GM10266 (cell line): Measurements from ENCODE around the gene E2F8.

Experiments
- DNase-seq: peaks from one replicate; pipeline ENCODE4 v3.0.0; 2012; ENCODE audit errors: extremely low spot score
- TF ChIP-seq, protein P1 (sequence below): IDR thresholded peaks from 2 replicates; pipeline ENCODE4 v1.5.1; 2012; ENCODE audit warnings: mild to moderate bottlenecking, low read depth; ENCODE audit not compliant: control insufficient read depth, insufficient read depth; ENCODE audit errors: missing control alignments

E2F8 gene

DNA sequence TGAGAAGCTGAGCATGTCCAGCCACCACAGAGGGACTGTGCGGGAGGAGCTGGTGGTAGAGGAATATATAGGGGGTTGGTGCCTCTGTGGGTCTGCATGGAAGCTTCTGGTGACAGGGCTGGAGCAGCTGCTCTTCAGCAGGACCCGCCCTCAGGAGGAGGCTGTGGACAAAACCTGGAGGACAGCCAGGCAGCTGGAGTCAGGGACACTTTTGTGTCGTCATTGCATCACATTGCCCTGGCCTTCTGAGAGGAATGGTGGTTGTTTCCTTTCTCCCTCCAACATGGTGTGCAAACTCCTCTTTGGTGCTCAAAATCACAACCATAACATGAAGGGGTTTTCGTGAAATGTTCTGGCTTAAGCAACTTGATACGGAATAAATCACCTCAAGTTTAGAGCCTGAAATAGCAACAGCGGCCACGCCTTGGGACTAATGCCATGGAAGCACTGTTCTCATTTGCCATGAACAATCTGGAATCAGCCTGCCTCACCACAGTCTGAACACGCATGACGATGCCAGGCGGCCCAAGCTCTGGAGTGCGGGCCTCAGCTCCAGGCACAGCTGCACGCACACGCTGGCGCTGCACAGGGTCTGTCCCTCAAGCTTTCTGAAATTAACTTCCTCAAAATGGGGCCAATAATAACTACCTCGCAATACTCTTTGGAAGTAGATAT lies 21.8 kb downstream of the E2F8 start:
- TF ChIP-seq, protein P1, sequence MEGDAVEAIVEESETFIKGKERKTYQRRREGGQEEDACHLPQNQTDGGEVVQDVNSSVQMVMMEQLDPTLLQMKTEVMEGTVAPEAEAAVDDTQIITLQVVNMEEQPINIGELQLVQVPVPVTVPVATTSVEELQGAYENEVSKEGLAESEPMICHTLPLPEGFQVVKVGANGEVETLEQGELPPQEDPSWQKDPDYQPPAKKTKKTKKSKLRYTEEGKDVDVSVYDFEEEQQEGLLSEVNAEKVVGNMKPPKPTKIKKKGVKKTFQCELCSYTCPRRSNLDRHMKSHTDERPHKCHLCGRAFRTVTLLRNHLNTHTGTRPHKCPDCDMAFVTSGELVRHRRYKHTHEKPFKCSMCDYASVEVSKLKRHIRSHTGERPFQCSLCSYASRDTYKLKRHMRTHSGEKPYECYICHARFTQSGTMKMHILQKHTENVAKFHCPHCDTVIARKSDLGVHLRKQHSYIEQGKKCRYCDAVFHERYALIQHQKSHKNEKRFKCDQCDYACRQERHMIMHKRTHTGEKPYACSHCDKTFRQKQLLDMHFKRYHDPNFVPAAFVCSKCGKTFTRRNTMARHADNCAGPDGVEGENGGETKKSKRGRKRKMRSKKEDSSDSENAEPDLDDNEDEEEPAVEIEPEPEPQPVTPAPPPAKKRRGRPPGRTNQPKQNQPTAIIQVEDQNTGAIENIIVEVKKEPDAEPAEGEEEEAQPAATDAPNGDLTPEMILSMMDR: no peak
- DNase-seq: no peak

DNA sequence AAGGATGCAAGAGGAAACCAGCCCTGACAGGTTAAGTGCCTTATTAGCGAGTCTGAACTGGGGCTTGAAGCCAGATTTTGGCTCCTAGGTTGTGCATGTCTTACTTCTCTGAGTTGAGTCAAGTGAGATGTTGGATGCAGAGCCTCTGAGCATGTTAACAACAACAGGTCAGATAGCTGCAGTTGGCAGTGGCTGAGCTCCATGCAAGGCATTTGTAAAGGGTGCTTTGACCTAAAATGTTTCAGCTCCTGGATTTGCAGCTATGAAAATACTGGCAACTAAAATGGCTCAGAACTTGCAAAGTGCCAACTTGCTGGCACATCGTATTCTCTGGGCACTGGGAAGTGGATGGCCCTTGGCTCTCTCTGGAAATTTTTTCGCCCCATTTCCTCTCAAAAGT lies 22.5 kb downstream of the E2F8 start:
- TF ChIP-seq, protein P1: no peak
- DNase-seq: no peak

DNA sequence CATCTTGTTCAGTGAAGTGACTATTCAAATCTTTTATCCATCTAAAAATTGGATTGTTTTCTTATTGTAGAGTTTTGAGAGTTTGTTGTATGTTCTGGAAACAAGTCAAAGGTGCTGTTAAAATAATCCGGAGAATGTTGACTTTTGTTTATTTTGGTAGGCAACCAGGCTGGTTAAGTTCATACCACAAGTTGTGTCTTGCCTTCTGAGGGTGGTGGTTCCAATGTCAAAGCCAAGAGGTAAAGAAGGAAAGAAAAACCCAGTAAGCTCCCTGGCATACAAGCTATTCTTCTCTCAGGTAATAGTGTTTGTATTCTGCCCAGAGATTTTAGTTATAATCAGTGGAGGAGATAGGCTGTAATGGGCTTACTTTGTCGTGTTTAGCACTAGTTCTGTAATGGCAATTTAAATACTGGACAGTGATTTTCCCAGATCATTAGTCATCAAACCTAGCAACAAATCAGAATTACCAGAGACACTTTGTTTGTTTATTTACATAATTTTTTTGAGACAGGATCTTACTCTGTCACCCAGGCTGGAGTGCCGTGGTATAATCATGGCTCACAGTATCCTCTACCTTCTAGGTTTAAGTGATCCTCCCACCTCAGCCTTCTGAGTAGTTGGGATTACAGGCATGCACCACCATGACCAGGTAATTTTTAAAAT lies 23.9 kb downstream of the E2F8 start:
- no peak for DNase-seq
- TF ChIP-seq, protein P1: no peak

DNA sequence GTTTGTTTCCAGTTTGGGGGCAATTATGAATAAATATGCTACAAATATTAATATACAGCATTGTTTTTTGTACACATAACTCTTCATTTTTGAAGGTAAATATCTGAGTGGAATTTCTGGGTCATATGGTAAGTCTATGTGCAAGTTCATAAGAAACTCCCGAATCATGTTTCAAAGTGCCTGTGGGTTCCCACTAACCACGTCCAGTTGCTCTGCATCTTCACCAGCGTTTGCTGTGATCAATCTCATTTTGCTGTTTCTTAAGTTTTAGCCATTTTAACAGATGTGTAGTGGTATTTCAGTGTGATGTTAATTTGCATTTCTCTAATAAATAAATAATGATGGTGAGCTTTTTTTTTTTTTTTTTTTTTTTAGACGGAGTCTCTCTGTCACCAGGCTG lies 24.7 kb downstream of the E2F8 start:
- no peak for DNase-seq

DNA sequence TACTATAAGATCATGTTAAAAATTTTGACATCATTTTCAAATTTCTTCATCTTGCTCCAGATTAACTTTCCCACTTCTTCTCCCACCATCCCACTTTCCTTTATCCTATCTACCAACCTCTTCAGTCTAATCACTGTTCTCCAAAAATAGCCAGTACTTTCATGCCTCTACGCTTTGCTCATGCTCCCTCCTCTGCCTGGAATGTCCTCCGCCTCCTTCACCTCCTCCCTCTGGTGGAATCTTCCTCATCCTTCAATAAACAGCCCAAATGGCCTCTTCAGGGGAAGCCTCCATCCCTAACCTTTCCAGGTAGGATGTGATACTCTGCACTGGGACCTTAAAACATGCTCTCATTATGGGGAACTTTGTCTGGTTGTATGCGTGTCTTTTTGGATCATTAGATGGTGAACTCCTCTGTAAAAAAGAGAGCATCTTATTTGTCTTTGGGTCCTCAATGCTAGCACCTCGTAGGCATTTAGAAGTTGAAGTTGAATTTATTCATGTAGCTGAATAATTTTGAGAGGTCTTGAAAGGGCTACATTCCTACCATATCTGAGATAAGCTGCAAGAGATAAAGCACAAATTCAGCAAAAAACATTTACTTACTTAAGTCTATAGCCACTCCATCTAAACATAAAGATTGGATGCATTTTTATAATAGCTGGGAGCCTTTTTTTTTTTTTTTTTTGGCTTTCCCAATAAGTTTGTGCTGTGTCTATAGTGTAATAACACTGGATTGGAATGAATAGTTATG lies 31.0 kb downstream of the E2F8 start:
- TF ChIP-seq, protein P1: no peak
- DNase-seq: no peak

More for the DNA sequence above, 24.7 kb downstream of the E2F8 start:
- TF ChIP-seq, protein P1: no peak

DNA sequence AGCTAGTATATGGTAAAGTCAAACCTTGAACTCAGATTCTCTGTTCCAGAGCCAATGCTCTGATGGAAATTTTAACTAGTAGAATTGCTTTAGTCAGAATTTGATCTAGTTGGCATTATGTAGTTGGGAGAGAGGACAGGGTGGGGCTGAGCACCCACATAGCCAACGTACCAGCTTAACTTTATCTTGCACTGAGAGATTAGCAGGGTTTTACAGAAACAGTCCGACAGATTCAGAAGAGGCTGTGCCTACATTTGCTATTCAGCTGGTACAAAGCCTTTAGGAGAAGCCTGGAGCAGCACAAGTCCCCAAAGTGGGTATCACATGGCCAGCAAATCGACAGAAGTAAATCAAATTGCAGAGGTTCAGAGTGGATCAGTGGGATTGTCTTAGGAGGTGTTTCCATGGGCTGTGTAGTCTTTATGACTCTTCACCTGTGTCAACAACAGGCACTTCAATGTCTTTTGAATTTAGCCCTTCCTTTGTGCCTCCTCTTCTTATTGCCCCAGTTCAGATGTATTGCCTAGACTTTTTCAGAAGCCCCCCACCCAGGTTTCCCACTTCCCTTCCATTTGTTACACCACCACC lies 31.7 kb downstream of the E2F8 start:
- TF ChIP-seq, protein P1: no peak
- no peak for DNase-seq
